SU-DHL-6 (cell line): Measurements from ENCODE around the gene BDKRB2.

Experiments used
- H2AFZ ChIP-seq: fragments of 200-600 bp; sonication (generic); 2 replicates; pipeline ENCODE4 v1.6.1; 2014; ENCODE audit warnings: low read depth, mild to moderate bottlenecking, moderate library complexity, mixed read lengths, antibody characterized with exemption, low read length; ENCODE audit not compliant: severe bottlenecking
- H3F3A ChIP-seq: fragments of 200-600 bp; shearing (Covaris generic); 2 replicates; pipeline ENCODE4 v1.6.0; 2016; ENCODE audit warnings: antibody characterized with exemption, mild to moderate bottlenecking; ENCODE audit not compliant: insufficient read depth
- H3K27ac ChIP-seq: fragments of 200-600 bp; sonication (generic); 2 replicates; pipeline ENCODE4 v1.5.1; 2016; ENCODE audit warnings: low read depth, mild to moderate bottlenecking, low read length, moderate library complexity, mixed read lengths
- H3K27me3 ChIP-seq: fragments of 200-600 bp; sonication (generic), shearing (Covaris generic); 2 replicates; pipeline ENCODE4 v1.6.0; 2014; ENCODE audit warnings: mild to moderate bottlenecking, low read length
- H3K36me3 ChIP-seq: fragments of 200-600 bp; sonication (generic); 2 replicates; pipeline ENCODE4 v1.6.1; 2014; ENCODE audit warnings: mild to moderate bottlenecking, low read length, mixed read lengths
- H3K4me2 ChIP-seq: fragments of 300-600, 200-600 bp; shearing (Covaris generic), sonication (generic); 2 replicates; pipeline ENCODE4 v1.6.0; 2014; ENCODE audit warnings: low read length, low read depth, mild to moderate bottlenecking; ENCODE audit not compliant: poor library complexity, severe bottlenecking
- H3K4me3 ChIP-seq: fragments of 200-600 bp; sonication (generic); 2 replicates; pipeline ENCODE4 v1.5.1; 2014; ENCODE audit warnings: antibody characterized with exemption, low read length, mild to moderate bottlenecking, mixed read lengths; ENCODE audit not compliant: insufficient read depth, poor library complexity, severe bottlenecking
- H3K79me2 ChIP-seq: fragments of 200-600 bp; sonication (generic); 2 replicates; pipeline ENCODE4 v1.6.1; 2014; ENCODE audit warnings: mild to moderate bottlenecking, low read length, moderate library complexity; ENCODE audit not compliant: insufficient read depth
- H3K9ac ChIP-seq: fragments of 200-600 bp; sonication (generic); 2 replicates; pipeline ENCODE4 v1.7.0; 2014; ENCODE audit warnings: mild to moderate bottlenecking, low read length
- H3K9me2 ChIP-seq: fragments of 200-600 bp; sonication (generic); replicated peaks from 2 replicates; pipeline ENCODE4 v1.6.1; 2014; ENCODE audit warnings: low read length; ENCODE audit not compliant: insufficient read depth
- H3K9me3 ChIP-seq: fragments of 200-600 bp; sonication (generic); 2 replicates; pipeline ENCODE4 v1.6.1; 2014; ENCODE audit warnings: low read length, mixed read lengths; ENCODE audit not compliant: insufficient read depth
- H4K20me1 ChIP-seq: fragments of 200-600 bp; sonication (generic); 2 replicates; pipeline ENCODE4 v1.6.1; 2014; ENCODE audit warnings: low read depth, mild to moderate bottlenecking, antibody characterized with exemption, low read length, moderate library complexity, mixed read lengths
- CTCF ChIP-seq: fragments of 200-600 bp; sonication (generic); IDR thresholded peaks from one replicate; pipeline ENCODE4 v1.5.1; 2017; ENCODE audit warnings: antibody characterized with exemption, mild to moderate bottlenecking, low read length, moderate library complexity; ENCODE audit not compliant: insufficient read depth, poor library complexity, severe bottlenecking
- EZH2phosphoT487 ChIP-seq: fragments of 200-600 bp; sonication (generic), shearing (Covaris generic); conservative IDR thresholded peaks from 2 replicates; pipeline ENCODE4 v1.6.1; 2018; ENCODE audit warnings: mild to moderate bottlenecking, antibody characterized with exemption, low read length, moderate library complexity, mixed read lengths

Gene BDKRB2

GRCh38 chr14:96216627-96217026, 12.0 kb downstream of the BDKRB2 start:
- Histone ChIP-seq H4K20me1 (no peaks in the 10 kb centered on the region), H3K9me2 (no peaks in the 10 kb centered on the region), H3K27ac (no peak overlapping the region), H3K4me3 (no peak overlapping the region), H3K9me3 (no peaks in the 10 kb centered on the region), H2AFZ (no peak overlapping the region), H3F3A (no peaks in the 10 kb centered on the region), H3K4me2 (no peak overlapping the region), H3K36me3 (no peaks in the 10 kb centered on the region), H3K79me2 (no peaks in the 10 kb centered on the region), H3K9ac (no peak overlapping the region), H3K27me3 (no peaks in the 10 kb centered on the region)
- TF ChIP-seq EZH2phosphoT487 (no peak), CTCF (no peak)

GRCh38 chr14:96217376-96217913, 12.8 kb downstream of the BDKRB2 start:
- Histone ChIP-seq H3K9me2 (no peaks in the 10 kb centered on the region), H3K27me3 (no peaks in the 10 kb centered on the region), H3K9ac (no peak overlapping the region), H3K9me3 (no peaks in the 10 kb centered on the region), H4K20me1 (no peaks in the 10 kb centered on the region), H3F3A (no peaks in the 10 kb centered on the region), H3K27ac (no peak overlapping the region), H3K36me3 (no peaks in the 10 kb centered on the region), H3K79me2 (no peaks in the 10 kb centered on the region), H2AFZ (no peak overlapping the region), H3K4me2 (no peak overlapping the region), H3K4me3 (no peak overlapping the region)
- TF ChIP-seq EZH2phosphoT487 (no peak), CTCF (no peak)

- TF ChIP-seq CTCF (no peak), EZH2phosphoT487 (no peak)
- H3K4me2 ChIP-seq: no peak overlapping the region
- H4K20me1 ChIP-seq: no peaks in the 10 kb centered on the region
- no peaks in the 10 kb centered on the region for H3K79me2 ChIP-seq
- H3K27ac ChIP-seq: no peak overlapping the region
- no peaks in the 10 kb centered on the region for H3K27me3 ChIP-seq
- no peak overlapping the region for H3K9ac ChIP-seq
- no peaks in the 10 kb centered on the region for H3K9me2 ChIP-seq
- no peaks in the 10 kb centered on the region for H3K36me3 ChIP-seq
- H2AFZ ChIP-seq: no peak overlapping the region
- no peaks in the 10 kb centered on the region for H3K9me3 ChIP-seq
- H3F3A ChIP-seq: no peaks in the 10 kb centered on the region
- H3K4me3 ChIP-seq: no peak overlapping the region
Observed at GRCh38 chr14:96221109-96221650, 16.5 kb downstream of the BDKRB2 start.
